HuH-7.5 (cell line): ENCODE data around the gene ZNF121.

Experiments
- DNase-seq: peaks from one replicate; pipeline ENCODE4 v3.0.0; 2011; ENCODE audit warnings: low spot score

ZNF121 gene

DNA sequence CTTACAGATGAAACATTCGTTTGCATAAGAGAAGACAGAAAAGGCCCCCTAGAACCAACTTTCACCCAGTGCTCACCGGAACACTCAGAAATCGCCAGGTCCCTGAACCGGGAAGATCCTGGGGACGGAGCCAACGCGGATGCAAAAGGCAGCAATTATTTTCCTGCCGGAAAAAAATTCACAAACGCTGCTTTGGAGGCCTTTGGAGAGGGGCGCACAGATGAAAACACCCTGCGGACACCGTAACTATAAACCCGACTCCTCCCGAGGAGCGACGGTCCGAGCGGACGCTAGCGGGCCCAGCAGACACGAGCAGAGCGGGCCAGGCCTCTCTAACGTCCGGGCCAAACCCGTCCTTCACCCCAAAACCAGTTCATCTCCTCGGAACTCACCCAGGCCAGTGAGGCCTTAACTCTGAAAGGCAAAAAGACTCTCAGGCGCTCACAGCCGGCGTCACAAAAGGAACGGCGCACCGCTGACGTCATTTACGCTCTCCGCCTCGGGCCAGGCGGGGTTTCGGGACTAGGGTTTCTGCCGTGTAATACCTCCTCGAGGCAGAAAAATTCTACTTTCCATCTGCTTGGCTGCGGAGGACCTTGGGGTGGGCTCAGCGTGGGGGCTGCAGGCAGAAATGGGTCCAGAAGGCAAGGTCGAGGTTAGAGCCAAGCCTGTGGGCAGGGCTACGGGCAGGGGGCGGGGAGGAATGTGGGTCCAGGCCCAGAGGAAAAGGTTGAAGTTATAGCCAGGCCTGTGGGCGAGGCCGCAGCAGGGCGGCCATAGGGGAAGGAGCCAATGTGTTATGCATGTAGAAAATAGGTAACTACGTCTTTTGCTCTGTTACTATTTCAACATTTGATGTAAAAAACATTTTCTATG, 45.9 kb downstream of the ZNF121 start, which contains the start of gene ZNF426:
ZNF426 (minus strand) TSS at position 463 of the 876 bp plus-strand sequence. CDS start 2,413 bp downstream, outside the sequence.
- DNase-seq, result peak; percentile 65

DNA sequence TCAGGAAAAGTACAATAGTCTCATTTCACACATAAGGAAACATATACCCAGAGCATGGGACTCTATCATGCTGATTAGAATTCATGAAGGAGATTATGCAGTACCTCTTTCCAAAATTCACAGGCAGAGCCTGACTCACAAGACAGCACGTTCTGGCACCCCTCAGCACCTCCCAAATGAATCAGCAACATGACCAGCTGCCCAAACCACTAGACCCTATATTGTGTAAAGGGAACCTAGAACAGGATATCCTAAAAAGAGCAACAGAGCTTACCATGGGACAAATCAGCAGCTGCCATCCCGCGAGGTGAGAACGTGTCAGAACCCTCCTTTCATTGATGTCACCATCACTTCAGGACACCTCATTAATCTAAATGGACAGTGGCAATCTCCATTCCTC, 48.4 kb downstream of the ZNF121 start:
- no peak for DNase-seq

DNA sequence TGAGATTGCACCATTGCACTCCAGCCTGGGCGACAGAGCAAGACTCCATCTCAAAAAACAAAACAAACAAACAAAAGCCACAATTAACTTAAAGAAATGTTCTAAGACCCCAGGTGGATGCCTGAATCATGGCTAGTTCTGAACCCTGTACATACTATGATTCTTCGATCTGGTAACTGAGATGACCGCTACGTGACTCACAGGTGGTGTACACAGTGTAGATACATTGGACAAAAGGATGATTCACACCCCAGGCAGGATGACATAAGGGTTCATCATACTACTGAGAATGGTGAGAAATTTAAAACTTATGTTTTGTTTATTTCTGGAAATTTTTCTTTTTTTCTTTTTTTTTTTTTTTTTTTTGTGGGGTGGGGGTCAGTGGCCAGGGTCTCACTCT, 52.4 kb downstream of the ZNF121 start:
- DNase-seq, result no peak

DNA sequence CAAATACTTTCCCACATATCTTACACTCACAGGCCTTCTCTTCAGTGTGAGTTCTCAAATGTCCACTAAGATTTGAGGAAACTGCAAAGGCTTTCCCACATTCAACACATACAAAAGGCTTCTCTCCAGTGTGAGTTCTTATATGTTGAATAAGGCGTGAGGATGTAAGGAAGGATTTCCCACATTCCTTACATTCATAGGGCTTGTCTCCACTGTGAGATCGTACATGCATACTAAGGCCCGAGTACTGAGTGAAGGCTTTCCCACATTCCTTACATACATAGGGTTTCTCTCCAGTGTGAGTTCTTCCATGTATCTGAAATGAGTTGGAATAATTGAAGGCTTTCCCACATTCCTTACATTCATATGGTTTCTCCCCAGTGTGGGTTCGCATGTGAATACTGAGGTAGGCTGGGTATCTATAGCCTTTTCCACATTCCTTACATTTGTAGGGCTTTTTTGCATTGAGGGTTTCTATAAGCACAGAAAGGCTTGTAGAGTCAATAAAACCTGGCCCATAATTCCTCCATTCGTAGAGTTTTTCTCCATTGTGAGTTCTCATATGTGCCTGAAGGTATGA, 55.5 kb downstream of the ZNF121 start:
- no peak for DNase-seq

DNA sequence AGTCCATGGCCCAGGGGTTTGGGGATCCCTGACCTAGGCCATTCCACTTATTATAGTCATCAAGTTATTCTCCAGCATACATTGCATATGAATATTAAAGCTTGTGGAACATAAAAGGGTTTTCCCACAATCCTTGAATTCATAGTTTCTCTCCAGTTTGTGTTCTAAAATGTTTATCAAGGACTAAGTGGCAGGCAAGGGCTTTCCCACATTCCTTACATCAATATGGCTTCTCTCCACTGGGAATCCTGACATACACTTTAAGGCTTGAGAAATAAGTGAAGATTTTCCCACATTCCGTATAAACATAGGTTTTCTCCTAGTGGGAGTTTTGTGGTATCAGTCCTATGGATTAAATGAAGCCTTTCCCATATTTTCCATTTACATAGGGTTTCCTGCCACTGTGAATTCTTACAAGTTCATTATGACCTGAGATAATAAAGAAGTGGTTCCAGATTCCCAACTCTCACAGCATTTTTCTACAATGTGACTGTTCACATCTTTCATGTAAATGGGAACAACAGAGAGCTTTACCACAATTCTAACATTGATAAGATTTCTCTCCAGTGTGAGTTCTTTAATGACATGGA, 60.3 kb downstream of the ZNF121 start:
- no peak for DNase-seq
